IMR-90 (cell line): ENCODE results near the gene IMMP1L. TPM values are rescaled to one million over a fixed set of nuclear protein-coding genes. Genes with fewer than 3 reads are reported as not detected.

Source experiments
- ATAC-seq: fragments of 200-7000 bp; cut with Tn5 transposase; 2 replicates; pipeline ENCODE4 v1.9.1; 2020; ENCODE audit warnings: low read depth, mild to moderate bottlenecking, moderate library complexity
- BruUV-seq: library from RNA; stranded (reverse); fragments of 400-500 nt; replicated peaks from 2 replicates; lab custom pipeline; 2021; lab: Mats Ljungman, UMichigan
- CTCF ChIA-PET: fragments of 300-600 bp; formaldehyde crosslinking; extraction: SDS; loops from one replicate; lab custom pipeline; 2021; ENCODE audit warnings: antibody characterized with exemption; lab: Yijun Ruan, JAX
- POLR2A ChIA-PET: fragments of 300-600 bp; sonication (Branson Sonifier 250); formaldehyde crosslinking; loops from one replicate; lab custom pipeline; 2022; ENCODE audit warnings: antibody characterized with exemption; ENCODE audit not compliant: unreplicated experiment; lab: Charles Lee
- DNase-seq: peaks from one replicate; pipeline ENCODE4 v3.0.0; 2013
- H2AFZ ChIP-seq: replicated peaks from 2 replicates; pipeline ENCODE3; 2013; ENCODE audit warnings: low read length, mild to moderate bottlenecking; ENCODE audit not compliant: poor library complexity
- H2AK5ac ChIP-seq: 2 replicates; pipeline ENCODE4 v1.6.1; 2013; ENCODE audit warnings: low read depth, low read length, inconsistent platforms
- H2AK9ac ChIP-seq: replicated peaks from 2 replicates; pipeline ENCODE3; 2013; ENCODE audit warnings: mild to moderate bottlenecking, low read depth, low read length, moderate library complexity; ENCODE audit not compliant: poor library complexity
- H2BK120ac ChIP-seq: 2 replicates; pipeline ENCODE4 v1.6.1; 2013; ENCODE audit warnings: low read depth, low read length, inconsistent platforms
- H2BK15ac ChIP-seq: 3 replicates; pipeline ENCODE4 v1.6.1; 2013; ENCODE audit warnings: low read depth, low read length, inconsistent platforms
- H2BK20ac ChIP-seq: 2 replicates; pipeline ENCODE4 v1.6.1; 2013; ENCODE audit warnings: low read depth, mild to moderate bottlenecking, inconsistent platforms, low read length, moderate library complexity
- H2BK5ac ChIP-seq: 2 replicates; pipeline ENCODE4 v1.6.1; 2013; ENCODE audit warnings: mild to moderate bottlenecking, low read depth, low read length, inconsistent platforms; ENCODE audit not compliant: poor library complexity, severe bottlenecking
- H3K14ac ChIP-seq: replicated peaks from 2 replicates; pipeline ENCODE4 v1.6.1; 2013; ENCODE audit warnings: low read depth, low read length, inconsistent platforms
- H3K18ac ChIP-seq: 2 replicates; pipeline ENCODE4 v1.6.1; 2013; ENCODE audit warnings: low read depth, low read length, control low read depth
- H3K23ac ChIP-seq: 2 replicates; pipeline ENCODE4 v1.6.1; 2013; ENCODE audit warnings: low read depth, low read length, inconsistent platforms
- H3K27ac ChIP-seq: 2 replicates; pipeline ENCODE4 v1.5.1; 2013; ENCODE audit warnings: mild to moderate bottlenecking, control low read depth, low read length; ENCODE audit not compliant: insufficient read depth
- H3K27me3 ChIP-seq: 2 replicates; pipeline ENCODE4 v1.6.1; 2013; ENCODE audit warnings: low read length; ENCODE audit not compliant: control insufficient read depth, insufficient read depth
- H3K36me3 ChIP-seq: 2 replicates; pipeline ENCODE4 v1.6.1; 2013; ENCODE audit warnings: low read length, mixed read lengths; ENCODE audit not compliant: control insufficient read depth, insufficient read depth
- H3K4ac ChIP-seq: 2 replicates; pipeline ENCODE4 v1.6.1; 2013; ENCODE audit warnings: low read depth, low read length, inconsistent platforms
- H3K4me1 ChIP-seq: 2 replicates; pipeline ENCODE4 v1.6.1; 2013; ENCODE audit warnings: low read length, mixed read lengths; ENCODE audit not compliant: control insufficient read depth, insufficient read depth
- H3K4me2 ChIP-seq: 2 replicates; pipeline ENCODE4 v1.6.1; 2013; ENCODE audit warnings: low read depth, mild to moderate bottlenecking, control low read depth, low read length, moderate library complexity
- H3K4me3 ChIP-seq: 2 replicates; pipeline ENCODE4 v1.5.1; 2013; ENCODE audit warnings: low read depth, mild to moderate bottlenecking, control low read depth, low read length, moderate library complexity; ENCODE audit not compliant: insufficient read depth
- H3K56ac ChIP-seq: 2 replicates; pipeline ENCODE4 v1.6.1; 2013; ENCODE audit warnings: low read length, inconsistent platforms; ENCODE audit not compliant: insufficient read depth; ENCODE audit errors: extremely low read depth
- H3K79me1 ChIP-seq, 2 experiments: 2 replicates each; pipeline ENCODE4 v1.6.1; 2013; ENCODE audit warnings: low read length in 2 of 2, inconsistent platforms in 1 of 2, low read depth in 1 of 2
- H3K9ac ChIP-seq: 2 replicates; pipeline ENCODE4 v1.6.1; 2013; ENCODE audit warnings: low read depth, low read length, control low read depth
- H3K9me1 ChIP-seq: 2 replicates; pipeline ENCODE4 v1.6.1; 2013; ENCODE audit warnings: low read length, inconsistent platforms; ENCODE audit not compliant: insufficient read depth
- H3K9me3 ChIP-seq: 2 replicates; pipeline ENCODE4 v1.6.1; 2013; ENCODE audit warnings: low read length; ENCODE audit not compliant: control insufficient read depth, insufficient read depth
- H4K20me1 ChIP-seq: 2 replicates; pipeline ENCODE4 v1.6.1; 2013; ENCODE audit warnings: low read length, inconsistent platforms; ENCODE audit not compliant: insufficient read depth
- H4K5ac ChIP-seq: 2 replicates; pipeline ENCODE4 v1.6.1; 2013; ENCODE audit warnings: mild to moderate bottlenecking, low read depth, low read length, control low read depth
- H4K8ac ChIP-seq, 2 experiments: 2 replicates each; pipeline ENCODE4 v1.6.1; 2013; ENCODE audit warnings: low read depth in 2 of 2, low read length in 2 of 2, control low read depth in 1 of 2, inconsistent platforms in 1 of 2
- H4K91ac ChIP-seq: 2 replicates; pipeline ENCODE4 v1.6.1; 2013; ENCODE audit warnings: low read depth, low read length, inconsistent platforms; ENCODE audit not compliant: insufficient read depth
- CHD1 ChIP-seq: IDR thresholded peaks from 2 replicates; pipeline ENCODE4 v1.6.1; 2012; ENCODE audit warnings: low read depth, low read length, improper control_type of control experiment
- CTCF ChIP-seq: conservative IDR thresholded peaks from 2 replicates; pipeline ENCODE4 v1.5.1; 2012; ENCODE audit warnings: mild to moderate bottlenecking, low read depth, low read length, improper control_type of control experiment
- MAZ ChIP-seq: IDR thresholded peaks from 2 replicates; pipeline ENCODE4 v1.6.1; 2012; ENCODE audit warnings: low read depth, mild to moderate bottlenecking, low read length, improper control_type of control experiment, moderate library complexity, borderline replicate concordance
- MXI1 ChIP-seq: IDR thresholded peaks from 2 replicates; pipeline ENCODE4 v1.6.1; 2012; ENCODE audit warnings: low read depth, mild to moderate bottlenecking, low read length, moderate library complexity, borderline replicate concordance
- RAD21 ChIP-seq: IDR thresholded peaks from 2 replicates; pipeline ENCODE4 v1.6.1; 2012; ENCODE audit warnings: low read length, improper control_type of control experiment
- RCOR1 ChIP-seq: IDR thresholded peaks from 2 replicates; pipeline ENCODE4 v1.6.1; 2012; ENCODE audit warnings: mild to moderate bottlenecking, low read length, improper control_type of control experiment; ENCODE audit not compliant: insufficient replicate concordance
- RFX5 ChIP-seq: IDR thresholded peaks from 2 replicates; pipeline ENCODE4 v1.8.0; 2012; ENCODE audit warnings: low read depth, mild to moderate bottlenecking, low read length, moderate library complexity
- SMC3 ChIP-seq: fragments of 150-350 bp; IDR thresholded peaks from 2 replicates; pipeline ENCODE4 v1.6.1; 2016; ENCODE audit warnings: low read depth, mild to moderate bottlenecking, antibody characterized with exemption, low read length, moderate library complexity
- USF2 ChIP-seq: fragments of 150-350 bp; IDR thresholded peaks from 2 replicates; pipeline ENCODE4 v1.6.1; 2017; ENCODE audit warnings: mild to moderate bottlenecking, antibody characterized with exemption, low read length, low read depth
- WGBS, 2 experiments: methylation state at CpG; one replicate each; pipeline versions ENCODE4 v1.1.5 to v1.1.7; 2013; ENCODE audit warnings: missing lambda C conversion rate in 2 of 2; ENCODE audit not compliant: insufficient read length in 1 of 2; ENCODE audit errors: extremely low coverage in 2 of 2; 5-methylcytosine and 5-hydroxymethylcytosine counted together
- dilution Hi-C: fragments of 300-500 bp; cut with HindIII; formaldehyde crosslinking; loops from one replicate; pipeline ENCODE4 v1.14.3; 2018; ENCODE audit warnings: low sequenced_read_pairs; ENCODE audit not compliant: unreplicated experiment
- in situ Hi-C: fragments of 300-500 bp; cut with MboI; formaldehyde crosslinking; loops from 3 replicates; pipeline ENCODE4 v1.14.3; 2019; ENCODE audit warnings: low sequenced_read_pairs, inconsistent platforms, mixed read lengths
- intact Hi-C: fragments of 100-400 bp; cut with micrococcal nuclease; formaldehyde crosslinking; loops from 2 replicates; pipeline ENCODE4 v1.10.0; 2022
- polyA plus RNA-seq, 3 experiments: library from polyadenylated mRNA; depleted of rRNA; stranded (reverse); fragments of >200 nt; gene quantifications; 2 replicates each; pipeline ENCODE4 v1.2.3, GENCODE V29; 2012; ENCODE audit warnings: low replicate concordance in 1 of 3
- total RNA-seq: library from RNA; depleted of rRNA; stranded (reverse); fragments of >200 nt; gene quantifications from 2 replicates; pipeline ENCODE4 v1.2.3, GENCODE V29; 2012

IMMP1L gene
- total and polyA plus RNA-seq, 2 of the 4 experiments (the other 2 are of a cell fraction): 5.0 to 10.7 TPM

- ChIA-PET CTCF (no interaction called here), POLR2A (no interaction called here)
- Histone ChIP-seq H3K18ac (no peak overlapping the region), H3K14ac (no peak overlapping the region), H2BK15ac (no peak overlapping the region), H4K20me1 (no peaks in the 10 kb centered on the region), H4K8ac (no peak overlapping the region), H2BK120ac (no peak overlapping the region), H2AK9ac (no peak overlapping the region), H3K36me3 (no peaks in the 10 kb centered on the region), H4K91ac (no peak overlapping the region), H3K79me1 (peaks cover 0 to 3% of the 10 kb centered on the region in 2 experiments; a peak in 1 of 4 replicates), H3K56ac (no peak overlapping the region), H3K9me3 (no peaks in the 10 kb centered on the region), H3K9ac (no peak overlapping the region), H4K5ac (no peak overlapping the region), H2AK5ac (no peak overlapping the region), H3K4me1 (peaks cover 2% of the 10 kb centered on the region), H3K27ac (no peak overlapping the region), H3K4ac (no peak overlapping the region), H2AFZ (no peak overlapping the region), H3K4me3 (no peak overlapping the region), H3K9me1 (peaks cover 15% of the 10 kb centered on the region; the same call in 1 of the 2 replicates), H3K27me3 (no peaks in the 10 kb centered on the region), H3K4me2 (no peak overlapping the region), H2BK20ac (no peak overlapping the region), H3K23ac (no peak overlapping the region), H2BK5ac (no peak overlapping the region)
- intact Hi-C loops: no loop called here
- dilution Hi-C loops: no loop called here
- DNase-seq (no peak), ATAC-seq (no peak)
- no TSS peak for BruUV-seq
- in situ Hi-C loops: no loop called here
- TF ChIP-seq RFX5: no peak
- no peak for TF ChIP-seq MAZ
- no peak for TF ChIP-seq MXI1
- no peak for TF ChIP-seq RCOR1
- no peak for TF ChIP-seq USF2
- TF ChIP-seq CTCF: no peak
- no peak for TF ChIP-seq RAD21
- no peak for TF ChIP-seq CHD1
- TF ChIP-seq SMC3: no peak
- no CpG with 5 or more reads among the region's 1 CpG for WGBS, 2 experiments
These were observed 126.3 kb downstream of the IMMP1L start for GRCh38 chr11:31383116-31383515.
